IMR-90 (cell line): Measurements from ENCODE around the gene C9orf152.

Source experiments
- BHLHE40 ChIP-seq: fragments of 150-350 bp; IDR thresholded peaks from 2 replicates; pipeline ENCODE4 v1.6.1; 2016; ENCODE audit warnings: mild to moderate bottlenecking, low read depth, low read length
- FOS ChIP-seq: fragments of 150-350 bp; IDR thresholded peaks from 2 replicates; pipeline ENCODE4 v1.6.1; 2016; ENCODE audit warnings: low read depth, low read length
- MAFK ChIP-seq: IDR thresholded peaks from 2 replicates; pipeline ENCODE4 v1.6.1; 2012; ENCODE audit warnings: low read depth, low read length, improper control_type of control experiment
- MAZ ChIP-seq: IDR thresholded peaks from 2 replicates; pipeline ENCODE4 v1.6.1; 2012; ENCODE audit warnings: low read depth, mild to moderate bottlenecking, low read length, improper control_type of control experiment, moderate library complexity, borderline replicate concordance
- NFE2L2 ChIP-seq: fragments of 150-350 bp; IDR thresholded peaks from 2 replicates; pipeline ENCODE4 v1.6.1; 2016; ENCODE audit warnings: low read depth, mild to moderate bottlenecking, low read length
- POLR2A ChIP-seq: IDR thresholded peaks from 2 replicates; pipeline ENCODE4 v1.6.1; 2012; ENCODE audit warnings: mild to moderate bottlenecking, low read depth, low read length
- RCOR1 ChIP-seq: IDR thresholded peaks from 2 replicates; pipeline ENCODE4 v1.6.1; 2012; ENCODE audit warnings: mild to moderate bottlenecking, low read length, improper control_type of control experiment; ENCODE audit not compliant: insufficient replicate concordance
- RFX5 ChIP-seq: IDR thresholded peaks from 2 replicates; pipeline ENCODE4 v1.8.0; 2012; ENCODE audit warnings: low read depth, mild to moderate bottlenecking, low read length, moderate library complexity
- SMC3 ChIP-seq: fragments of 150-350 bp; IDR thresholded peaks from 2 replicates; pipeline ENCODE4 v1.6.1; 2016; ENCODE audit warnings: low read depth, mild to moderate bottlenecking, antibody characterized with exemption, low read length, moderate library complexity
- TF ChIP-seq, protein P1 (sequence below): conservative IDR thresholded peaks from 2 replicates; pipeline ENCODE4 v1.5.1; 2012; ENCODE audit warnings: mild to moderate bottlenecking, low read depth, low read length, improper control_type of control experiment
- TF ChIP-seq, protein P2 (sequence below): fragments of 150-350 bp; IDR thresholded peaks from 2 replicates; pipeline ENCODE4 v1.6.1; 2017; ENCODE audit warnings: mild to moderate bottlenecking, antibody characterized with exemption, low read length, low read depth

DNA sequence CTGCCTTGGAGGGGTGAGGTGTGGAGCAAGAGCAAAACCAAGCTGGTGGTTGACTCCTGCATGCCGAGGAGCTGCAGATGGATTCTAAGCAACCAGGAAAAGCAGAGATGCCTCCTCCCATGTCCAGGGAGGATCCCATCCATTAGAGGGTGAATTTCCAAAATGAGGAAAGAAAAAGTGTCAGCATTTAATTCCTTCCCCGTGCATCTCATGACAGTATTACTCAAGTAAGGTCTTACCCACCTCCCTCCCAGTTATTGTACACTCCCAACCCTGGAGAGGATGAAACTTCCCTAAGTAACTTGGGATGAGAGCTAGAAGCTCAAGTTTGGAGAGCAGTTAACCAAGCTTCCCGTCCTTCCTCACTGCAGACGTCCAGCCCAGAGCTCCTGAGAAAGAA is 19.9 kb downstream of the C9orf152 start:
- no peak for TF ChIP-seq POLR2A
- no peak for TF ChIP-seq SMC3
- no peak for TF ChIP-seq MAFK
- TF ChIP-seq, protein P1, sequence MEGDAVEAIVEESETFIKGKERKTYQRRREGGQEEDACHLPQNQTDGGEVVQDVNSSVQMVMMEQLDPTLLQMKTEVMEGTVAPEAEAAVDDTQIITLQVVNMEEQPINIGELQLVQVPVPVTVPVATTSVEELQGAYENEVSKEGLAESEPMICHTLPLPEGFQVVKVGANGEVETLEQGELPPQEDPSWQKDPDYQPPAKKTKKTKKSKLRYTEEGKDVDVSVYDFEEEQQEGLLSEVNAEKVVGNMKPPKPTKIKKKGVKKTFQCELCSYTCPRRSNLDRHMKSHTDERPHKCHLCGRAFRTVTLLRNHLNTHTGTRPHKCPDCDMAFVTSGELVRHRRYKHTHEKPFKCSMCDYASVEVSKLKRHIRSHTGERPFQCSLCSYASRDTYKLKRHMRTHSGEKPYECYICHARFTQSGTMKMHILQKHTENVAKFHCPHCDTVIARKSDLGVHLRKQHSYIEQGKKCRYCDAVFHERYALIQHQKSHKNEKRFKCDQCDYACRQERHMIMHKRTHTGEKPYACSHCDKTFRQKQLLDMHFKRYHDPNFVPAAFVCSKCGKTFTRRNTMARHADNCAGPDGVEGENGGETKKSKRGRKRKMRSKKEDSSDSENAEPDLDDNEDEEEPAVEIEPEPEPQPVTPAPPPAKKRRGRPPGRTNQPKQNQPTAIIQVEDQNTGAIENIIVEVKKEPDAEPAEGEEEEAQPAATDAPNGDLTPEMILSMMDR = no peak
- TF ChIP-seq, protein P2, sequence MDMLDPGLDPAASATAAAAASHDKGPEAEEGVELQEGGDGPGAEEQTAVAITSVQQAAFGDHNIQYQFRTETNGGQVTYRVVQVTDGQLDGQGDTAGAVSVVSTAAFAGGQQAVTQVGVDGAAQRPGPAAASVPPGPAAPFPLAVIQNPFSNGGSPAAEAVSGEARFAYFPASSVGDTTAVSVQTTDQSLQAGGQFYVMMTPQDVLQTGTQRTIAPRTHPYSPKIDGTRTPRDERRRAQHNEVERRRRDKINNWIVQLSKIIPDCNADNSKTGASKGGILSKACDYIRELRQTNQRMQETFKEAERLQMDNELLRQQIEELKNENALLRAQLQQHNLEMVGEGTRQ = no peak
- TF ChIP-seq MAZ = no peak
- no peak for TF ChIP-seq RFX5
- no peak for TF ChIP-seq FOS
- no peak for TF ChIP-seq RCOR1
- no peak for TF ChIP-seq BHLHE40
- TF ChIP-seq NFE2L2 = no peak
